GM23338 (cell line): ENCODE data around the gene GABPB1. TPM values are rescaled to one million over a fixed set of nuclear protein-coding genes. Genes with fewer than 3 reads are reported as not detected.

Source experiments
- ATAC-seq: fragments of 200-7000 bp; cut with Tn5 transposase; 3 replicates; pipeline ENCODE4 v1.9.1; 2020
- DNase-seq: peaks from one replicate; pipeline ENCODE4 v3.0.0-alpha.2; 2015; ENCODE audit warnings: low spot score
- H2AFZ ChIP-seq: fragments of 200-600 bp; sonication (generic); 2 replicates; pipeline ENCODE4 v1.8.0; 2016; ENCODE audit warnings: antibody characterized with exemption, mild to moderate bottlenecking, moderate library complexity
- H3F3A ChIP-seq: fragments of 200-600 bp; sonication (generic); replicated peaks from 2 replicates; pipeline ENCODE4 v1.8.0; 2017; ENCODE audit warnings: antibody characterized with exemption, mixed run types, low read depth
- H3K27ac ChIP-seq: fragments of 200-600 bp; sonication (generic); 2 replicates; pipeline ENCODE4 v1.6.1; 2016; ENCODE audit warnings: low read depth
- H3K27me3 ChIP-seq: fragments of 200-600 bp; sonication (generic); 2 replicates; pipeline ENCODE4 v1.8.0; 2016; ENCODE audit warnings: mild to moderate bottlenecking, mixed run types, moderate library complexity; ENCODE audit not compliant: insufficient read depth
- H3K36me3 ChIP-seq: fragments of 200-600 bp; sonication (generic); 2 replicates; pipeline ENCODE4 v1.8.0; 2016; ENCODE audit warnings: mild to moderate bottlenecking; ENCODE audit not compliant: insufficient read depth
- H3K4me1 ChIP-seq: fragments of 200-600 bp; sonication (generic); 2 replicates; pipeline ENCODE4 v1.8.0; 2016; ENCODE audit warnings: mild to moderate bottlenecking, moderate library complexity; ENCODE audit not compliant: insufficient read depth
- H3K4me2 ChIP-seq: fragments of 200-600 bp; sonication (generic); 2 replicates; pipeline ENCODE4 v1.7.1; 2017; ENCODE audit warnings: mixed run types
- H3K4me3 ChIP-seq: fragments of 200-600 bp; sonication (generic); 2 replicates; pipeline ENCODE4 v1.6.1; 2016; ENCODE audit warnings: mixed run types
- H3K79me2 ChIP-seq: fragments of 200-600 bp; sonication (generic); replicated peaks from 2 replicates; pipeline ENCODE4 v1.8.0; 2017; ENCODE audit warnings: mild to moderate bottlenecking; ENCODE audit not compliant: insufficient read depth
- H3K9me2 ChIP-seq: fragments of 200-600 bp; sonication (generic); 2 replicates; pipeline ENCODE4 v1.8.0; 2017; ENCODE audit not compliant: insufficient read depth
- H4K20me1 ChIP-seq: fragments of 200-600 bp; sonication (generic); replicated peaks from 2 replicates; pipeline ENCODE4 v1.8.0; 2017; ENCODE audit warnings: mild to moderate bottlenecking; ENCODE audit not compliant: insufficient read depth
- H3K27ac Mint-ChIP-seq: 2 replicates; pipeline ENCODE4 v1.8.0; 2020; ENCODE audit warnings: inconsistent platforms, mild to moderate bottlenecking, moderate library complexity, mixed read lengths
- H3K27me3 Mint-ChIP-seq: 3 replicates; pipeline ENCODE4 v1.8.0; 2022; ENCODE audit warnings: low read depth, mild to moderate bottlenecking, moderate library complexity, mixed read lengths, inconsistent platforms; ENCODE audit not compliant: insufficient read depth, poor library complexity
- H3K36me3 Mint-ChIP-seq: 3 replicates; pipeline ENCODE4 v1.8.0; 2021; ENCODE audit warnings: low read depth, mild to moderate bottlenecking, inconsistent platforms, moderate library complexity, mixed read lengths
- H3K4me1 Mint-ChIP-seq: 3 replicates; pipeline ENCODE4 v1.8.0; 2020; ENCODE audit warnings: mild to moderate bottlenecking, inconsistent platforms, mixed read lengths
- H3K4me3 Mint-ChIP-seq: 3 replicates; pipeline ENCODE4 v1.8.0; 2021; ENCODE audit warnings: moderate library complexity, mild to moderate bottlenecking, inconsistent platforms, mixed read lengths
- H3K9me3 Mint-ChIP-seq: 3 replicates; pipeline ENCODE4 v1.8.0; 2020; ENCODE audit warnings: moderate library complexity, mild to moderate bottlenecking, inconsistent platforms, mixed read lengths
- CREB1 ChIP-seq: fragments of 250-450 bp; sonication (Bioruptor Pico); IDR thresholded peaks from 2 replicates; pipeline ENCODE4 v1.5.0; 2020; ENCODE audit warnings: low read depth, mild to moderate bottlenecking, moderate library complexity
- ETS1 ChIP-seq: IDR thresholded peaks from 2 replicates; pipeline ENCODE4 v1.6.1; 2016; ENCODE audit warnings: antibody characterized with exemption
- EZH2 ChIP-seq: fragments of 200-600 bp; sonication (generic); IDR thresholded peaks from one replicate; pipeline ENCODE4 v1.8.0; 2017; ENCODE audit warnings: antibody characterized with exemption, mild to moderate bottlenecking, low read depth; ENCODE audit not compliant: unreplicated experiment
- EZH2phosphoT487 ChIP-seq: fragments of 200-600 bp; sonication (generic); IDR thresholded peaks from one replicate; pipeline ENCODE4 v1.8.1; 2018; ENCODE audit warnings: antibody characterized with exemption; ENCODE audit not compliant: unreplicated experiment
- JUNB ChIP-seq: IDR thresholded peaks from one replicate; pipeline ENCODE4 v1.6.1; 2016; ENCODE audit warnings: antibody characterized with exemption; ENCODE audit not compliant: unreplicated experiment
- NANOG ChIP-seq: IDR thresholded peaks from 2 replicates; pipeline ENCODE4 v1.6.1; 2016; ENCODE audit warnings: antibody characterized with exemption, borderline replicate concordance
- POLR2AphosphoS5 ChIP-seq: IDR thresholded peaks from 2 replicates; pipeline ENCODE4 v1.6.1; 2016; ENCODE audit warnings: antibody characterized with exemption, low read depth
- STAT1 ChIP-seq: IDR thresholded peaks from one replicate; pipeline ENCODE4 v1.6.1; 2016; ENCODE audit warnings: antibody characterized with exemption; ENCODE audit not compliant: unreplicated experiment
- ZNF114 ChIP-seq: fragments of 250-450 bp; sonication (Bioruptor Pico); IDR thresholded peaks from 2 replicates; pipeline ENCODE4 v1.5.0; 2020; ENCODE audit warnings: mild to moderate bottlenecking, moderate library complexity
- ZNF331 ChIP-seq: fragments of 250-450 bp; sonication (Bioruptor Pico); IDR thresholded peaks from 2 replicates; pipeline ENCODE4 v1.5.0; 2020; ENCODE audit warnings: low read depth, mild to moderate bottlenecking, moderate library complexity
- polyA plus RNA-seq: library from polyadenylated mRNA; unstranded; fragments of >200 nt; fragmentation: Nextera tagmentation; extraction: Ambion mirVana; gene quantifications from 2 replicates; pipeline ENCODE4 v1.2.1, GENCODE V29; 2016
- total RNA-seq: library from RNA; depleted of rRNA; stranded (reverse); fragments of >200 nt; shearing (Covaris generic); gene quantifications from 2 replicates; pipeline ENCODE4 v1.2.3, GENCODE V29; 2014
- TF ChIP-seq, protein P1 (sequence below), 2 experiments: fragments of 200-600 bp in 1 of 2; sonication (generic) in 1 of 2; conservative IDR thresholded peaks; 2 replicates each; pipeline versions ENCODE4 v1.5.1 to v1.6.1; 2016 to 2017; ENCODE audit warnings: antibody characterized with exemption in 2 of 2, low read depth in 2 of 2, mild to moderate bottlenecking in 2 of 2, moderate library complexity in 1 of 2
- TF ChIP-seq, protein P2 (sequence below): fragments of 250-450 bp; sonication (Bioruptor Pico); IDR thresholded peaks from 2 replicates; pipeline ENCODE4 v1.5.0; 2020; ENCODE audit warnings: mild to moderate bottlenecking, moderate library complexity
- TF ChIP-seq, protein P3 (sequence below): IDR thresholded peaks from one replicate; pipeline ENCODE4 v1.6.1; 2018; ENCODE audit warnings: antibody characterized with exemption; ENCODE audit not compliant: unreplicated experiment

The GABPB1 gene
- total and polyA plus RNA-seq, 2 experiments from 2014 or later: 34.4 to 53.9 TPM

- no peaks in the 10 kb centered on the region for H3K79me2 ChIP-seq
- Mint-ChIP-seq H3K36me3 (no peaks in the 10 kb centered on the region), H3K27me3 (peaks cover 2% of the 10 kb centered on the region), H3K27ac (no peak overlapping the region), H3K9me3 (no peaks in the 10 kb centered on the region), H3K4me3 (no peak overlapping the region), H3K4me1 (peaks cover 5% of the 10 kb centered on the region; the same call in 2 of the 3 replicates)
- H2AFZ ChIP-seq: no peak overlapping the region
- no peaks in the 10 kb centered on the region for H3F3A ChIP-seq
- DNase-seq (no peak), ATAC-seq (no peak)
- no peak overlapping the region for H3K4me2 ChIP-seq
- H3K9me2 ChIP-seq: no peaks in the 10 kb centered on the region
- H3K4me3 ChIP-seq: no peak overlapping the region
- H3K36me3 ChIP-seq: no peaks in the 10 kb centered on the region
- peaks cover 5% of the 10 kb centered on the region; the same call in 1 of the 2 replicates for H3K4me1 ChIP-seq
- no peak for TF ChIP-seq ETS1
- TF ChIP-seq, protein P1, sequence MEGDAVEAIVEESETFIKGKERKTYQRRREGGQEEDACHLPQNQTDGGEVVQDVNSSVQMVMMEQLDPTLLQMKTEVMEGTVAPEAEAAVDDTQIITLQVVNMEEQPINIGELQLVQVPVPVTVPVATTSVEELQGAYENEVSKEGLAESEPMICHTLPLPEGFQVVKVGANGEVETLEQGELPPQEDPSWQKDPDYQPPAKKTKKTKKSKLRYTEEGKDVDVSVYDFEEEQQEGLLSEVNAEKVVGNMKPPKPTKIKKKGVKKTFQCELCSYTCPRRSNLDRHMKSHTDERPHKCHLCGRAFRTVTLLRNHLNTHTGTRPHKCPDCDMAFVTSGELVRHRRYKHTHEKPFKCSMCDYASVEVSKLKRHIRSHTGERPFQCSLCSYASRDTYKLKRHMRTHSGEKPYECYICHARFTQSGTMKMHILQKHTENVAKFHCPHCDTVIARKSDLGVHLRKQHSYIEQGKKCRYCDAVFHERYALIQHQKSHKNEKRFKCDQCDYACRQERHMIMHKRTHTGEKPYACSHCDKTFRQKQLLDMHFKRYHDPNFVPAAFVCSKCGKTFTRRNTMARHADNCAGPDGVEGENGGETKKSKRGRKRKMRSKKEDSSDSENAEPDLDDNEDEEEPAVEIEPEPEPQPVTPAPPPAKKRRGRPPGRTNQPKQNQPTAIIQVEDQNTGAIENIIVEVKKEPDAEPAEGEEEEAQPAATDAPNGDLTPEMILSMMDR (conservative IDR thresholded peaks at IDR 0.05; ENCODE audit: low read depth in 2 of 2): no peak
- no peak for TF ChIP-seq ZNF114
- no peak for TF ChIP-seq POLR2AphosphoS5
- TF ChIP-seq, protein P2, sequence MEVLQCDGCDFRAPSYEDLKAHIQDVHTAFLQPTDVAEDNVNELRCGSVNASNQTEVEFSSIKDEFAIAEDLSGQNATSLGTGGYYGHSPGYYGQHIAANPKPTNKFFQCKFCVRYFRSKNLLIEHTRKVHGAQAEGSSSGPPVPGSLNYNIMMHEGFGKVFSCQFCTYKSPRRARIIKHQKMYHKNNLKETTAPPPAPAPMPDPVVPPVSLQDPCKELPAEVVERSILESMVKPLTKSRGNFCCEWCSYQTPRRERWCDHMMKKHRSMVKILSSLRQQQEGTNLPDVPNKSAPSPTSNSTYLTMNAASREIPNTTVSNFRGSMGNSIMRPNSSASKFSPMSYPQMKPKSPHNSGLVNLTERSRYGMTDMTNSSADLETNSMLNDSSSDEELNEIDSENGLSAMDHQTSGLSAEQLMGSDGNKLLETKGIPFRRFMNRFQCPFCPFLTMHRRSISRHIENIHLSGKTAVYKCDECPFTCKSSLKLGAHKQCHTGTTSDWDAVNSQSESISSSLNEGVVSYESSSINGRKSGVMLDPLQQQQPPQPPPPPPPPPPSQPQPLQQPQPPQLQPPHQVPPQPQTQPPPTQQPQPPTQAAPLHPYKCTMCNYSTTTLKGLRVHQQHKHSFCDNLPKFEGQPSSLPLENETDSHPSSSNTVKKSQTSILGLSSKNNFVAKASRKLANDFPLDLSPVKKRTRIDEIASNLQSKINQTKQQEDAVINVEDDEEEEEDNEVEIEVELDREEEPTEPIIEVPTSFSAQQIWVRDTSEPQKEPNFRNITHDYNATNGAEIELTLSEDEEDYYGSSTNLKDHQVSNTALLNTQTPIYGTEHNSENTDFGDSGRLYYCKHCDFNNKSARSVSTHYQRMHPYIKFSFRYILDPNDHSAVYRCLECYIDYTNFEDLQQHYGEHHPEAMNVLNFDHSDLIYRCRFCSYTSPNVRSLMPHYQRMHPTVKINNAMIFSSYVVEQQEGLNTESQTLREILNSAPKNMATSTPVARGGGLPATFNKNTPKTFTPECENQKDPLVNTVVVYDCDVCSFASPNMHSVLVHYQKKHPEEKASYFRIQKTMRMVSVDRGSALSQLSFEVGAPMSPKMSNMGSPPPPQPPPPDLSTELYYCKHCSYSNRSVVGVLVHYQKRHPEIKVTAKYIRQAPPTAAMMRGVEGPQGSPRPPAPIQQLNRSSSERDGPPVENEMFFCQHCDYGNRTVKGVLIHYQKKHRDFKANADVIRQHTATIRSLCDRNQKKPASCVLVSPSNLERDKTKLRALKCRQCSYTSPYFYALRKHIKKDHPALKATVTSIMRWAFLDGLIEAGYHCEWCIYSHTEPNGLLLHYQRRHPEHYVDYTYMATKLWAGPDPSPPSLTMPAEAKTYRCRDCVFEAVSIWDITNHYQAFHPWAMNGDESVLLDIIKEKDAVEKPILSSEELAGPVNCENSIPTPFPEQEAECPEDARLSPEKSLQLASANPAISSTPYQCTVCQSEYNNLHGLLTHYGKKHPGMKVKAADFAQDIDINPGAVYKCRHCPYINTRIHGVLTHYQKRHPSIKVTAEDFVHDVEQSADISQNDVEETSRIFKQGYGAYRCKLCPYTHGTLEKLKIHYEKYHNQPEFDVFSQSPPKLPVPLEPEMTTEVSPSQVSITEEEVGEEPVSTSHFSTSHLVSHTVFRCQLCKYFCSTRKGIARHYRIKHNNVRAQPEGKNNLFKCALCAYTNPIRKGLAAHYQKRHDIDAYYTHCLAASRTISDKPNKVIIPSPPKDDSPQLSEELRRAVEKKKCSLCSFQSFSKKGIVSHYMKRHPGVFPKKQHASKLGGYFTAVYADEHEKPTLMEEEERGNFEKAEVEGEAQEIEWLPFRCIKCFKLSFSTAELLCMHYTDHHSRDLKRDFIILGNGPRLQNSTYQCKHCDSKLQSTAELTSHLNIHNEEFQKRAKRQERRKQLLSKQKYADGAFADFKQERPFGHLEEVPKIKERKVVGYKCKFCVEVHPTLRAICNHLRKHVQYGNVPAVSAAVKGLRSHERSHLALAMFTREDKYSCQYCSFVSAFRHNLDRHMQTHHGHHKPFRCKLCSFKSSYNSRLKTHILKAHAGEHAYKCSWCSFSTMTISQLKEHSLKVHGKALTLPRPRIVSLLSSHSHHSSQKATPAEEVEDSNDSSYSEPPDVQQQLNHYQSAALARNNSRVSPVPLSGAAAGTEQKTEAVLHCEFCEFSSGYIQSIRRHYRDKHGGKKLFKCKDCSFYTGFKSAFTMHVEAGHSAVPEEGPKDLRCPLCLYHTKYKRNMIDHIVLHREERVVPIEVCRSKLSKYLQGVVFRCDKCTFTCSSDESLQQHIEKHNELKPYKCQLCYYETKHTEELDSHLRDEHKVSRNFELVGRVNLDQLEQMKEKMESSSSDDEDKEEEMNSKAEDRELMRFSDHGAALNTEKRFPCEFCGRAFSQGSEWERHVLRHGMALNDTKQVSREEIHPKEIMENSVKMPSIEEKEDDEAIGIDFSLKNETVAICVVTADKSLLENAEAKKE (CRISPR knock-in tag): no peak
- no peak for TF ChIP-seq JUNB
- no peak for TF ChIP-seq CREB1 (CRISPR knock-in tag)
- TF ChIP-seq EZH2: no peak
- no peak for TF ChIP-seq NANOG
- TF ChIP-seq, protein P3, sequence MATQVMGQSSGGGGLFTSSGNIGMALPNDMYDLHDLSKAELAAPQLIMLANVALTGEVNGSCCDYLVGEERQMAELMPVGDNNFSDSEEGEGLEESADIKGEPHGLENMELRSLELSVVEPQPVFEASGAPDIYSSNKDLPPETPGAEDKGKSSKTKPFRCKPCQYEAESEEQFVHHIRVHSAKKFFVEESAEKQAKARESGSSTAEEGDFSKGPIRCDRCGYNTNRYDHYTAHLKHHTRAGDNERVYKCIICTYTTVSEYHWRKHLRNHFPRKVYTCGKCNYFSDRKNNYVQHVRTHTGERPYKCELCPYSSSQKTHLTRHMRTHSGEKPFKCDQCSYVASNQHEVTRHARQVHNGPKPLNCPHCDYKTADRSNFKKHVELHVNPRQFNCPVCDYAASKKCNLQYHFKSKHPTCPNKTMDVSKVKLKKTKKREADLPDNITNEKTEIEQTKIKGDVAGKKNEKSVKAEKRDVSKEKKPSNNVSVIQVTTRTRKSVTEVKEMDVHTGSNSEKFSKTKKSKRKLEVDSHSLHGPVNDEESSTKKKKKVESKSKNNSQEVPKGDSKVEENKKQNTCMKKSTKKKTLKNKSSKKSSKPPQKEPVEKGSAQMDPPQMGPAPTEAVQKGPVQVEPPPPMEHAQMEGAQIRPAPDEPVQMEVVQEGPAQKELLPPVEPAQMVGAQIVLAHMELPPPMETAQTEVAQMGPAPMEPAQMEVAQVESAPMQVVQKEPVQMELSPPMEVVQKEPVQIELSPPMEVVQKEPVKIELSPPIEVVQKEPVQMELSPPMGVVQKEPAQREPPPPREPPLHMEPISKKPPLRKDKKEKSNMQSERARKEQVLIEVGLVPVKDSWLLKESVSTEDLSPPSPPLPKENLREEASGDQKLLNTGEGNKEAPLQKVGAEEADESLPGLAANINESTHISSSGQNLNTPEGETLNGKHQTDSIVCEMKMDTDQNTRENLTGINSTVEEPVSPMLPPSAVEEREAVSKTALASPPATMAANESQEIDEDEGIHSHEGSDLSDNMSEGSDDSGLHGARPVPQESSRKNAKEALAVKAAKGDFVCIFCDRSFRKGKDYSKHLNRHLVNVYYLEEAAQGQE: no peak
- no peak for TF ChIP-seq EZH2phosphoT487
- no peak for TF ChIP-seq ZNF331 (CRISPR knock-in tag)
- no peak for TF ChIP-seq STAT1
- no peaks in the 10 kb centered on the region for H3K27me3 ChIP-seq
- no peak overlapping the region for H3K27ac ChIP-seq
- H4K20me1 ChIP-seq: no peaks in the 10 kb centered on the region
Observed at GRCh38 chr15:50377867-50378751, 23.1 kb upstream of the GABPB1 start.
